AG10803 (cell line): ENCODE measurements around the gene SPOCD1.

Source experiments
- DNase-seq: peaks from one replicate; pipeline ENCODE4 v3.0.0; 2010; ENCODE audit warnings: low read depth
- H3K4me3 ChIP-seq: 2 replicates; pipeline ENCODE4 v1.5.1; 2011; ENCODE audit warnings: mild to moderate bottlenecking, low read length, control low read depth
- TF ChIP-seq, protein P1 (sequence below): conservative IDR thresholded peaks from 2 replicates; pipeline ENCODE4 v1.5.1; 2011; ENCODE audit warnings: mild to moderate bottlenecking, low read length, control low read depth, inconsistent platforms

SPOCD1 gene

GRCh38 chr1:31801458-31801857, 14.4 kb downstream of the SPOCD1 start:
- DNase-seq, result no peak
- TF ChIP-seq, protein P1, sequence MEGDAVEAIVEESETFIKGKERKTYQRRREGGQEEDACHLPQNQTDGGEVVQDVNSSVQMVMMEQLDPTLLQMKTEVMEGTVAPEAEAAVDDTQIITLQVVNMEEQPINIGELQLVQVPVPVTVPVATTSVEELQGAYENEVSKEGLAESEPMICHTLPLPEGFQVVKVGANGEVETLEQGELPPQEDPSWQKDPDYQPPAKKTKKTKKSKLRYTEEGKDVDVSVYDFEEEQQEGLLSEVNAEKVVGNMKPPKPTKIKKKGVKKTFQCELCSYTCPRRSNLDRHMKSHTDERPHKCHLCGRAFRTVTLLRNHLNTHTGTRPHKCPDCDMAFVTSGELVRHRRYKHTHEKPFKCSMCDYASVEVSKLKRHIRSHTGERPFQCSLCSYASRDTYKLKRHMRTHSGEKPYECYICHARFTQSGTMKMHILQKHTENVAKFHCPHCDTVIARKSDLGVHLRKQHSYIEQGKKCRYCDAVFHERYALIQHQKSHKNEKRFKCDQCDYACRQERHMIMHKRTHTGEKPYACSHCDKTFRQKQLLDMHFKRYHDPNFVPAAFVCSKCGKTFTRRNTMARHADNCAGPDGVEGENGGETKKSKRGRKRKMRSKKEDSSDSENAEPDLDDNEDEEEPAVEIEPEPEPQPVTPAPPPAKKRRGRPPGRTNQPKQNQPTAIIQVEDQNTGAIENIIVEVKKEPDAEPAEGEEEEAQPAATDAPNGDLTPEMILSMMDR, result no peak

GRCh38 chr1:31800674-31800967, 15.2 kb downstream of the SPOCD1 start:
- no peak overlapping the region for H3K4me3 ChIP-seq
- DNase-seq, result no peak
- TF ChIP-seq, protein P1, result no peak

More at GRCh38 chr1:31801458-31801857, 14.4 kb downstream of the SPOCD1 start:
- H3K4me3 ChIP-seq, result no peak overlapping the region

DNA sequence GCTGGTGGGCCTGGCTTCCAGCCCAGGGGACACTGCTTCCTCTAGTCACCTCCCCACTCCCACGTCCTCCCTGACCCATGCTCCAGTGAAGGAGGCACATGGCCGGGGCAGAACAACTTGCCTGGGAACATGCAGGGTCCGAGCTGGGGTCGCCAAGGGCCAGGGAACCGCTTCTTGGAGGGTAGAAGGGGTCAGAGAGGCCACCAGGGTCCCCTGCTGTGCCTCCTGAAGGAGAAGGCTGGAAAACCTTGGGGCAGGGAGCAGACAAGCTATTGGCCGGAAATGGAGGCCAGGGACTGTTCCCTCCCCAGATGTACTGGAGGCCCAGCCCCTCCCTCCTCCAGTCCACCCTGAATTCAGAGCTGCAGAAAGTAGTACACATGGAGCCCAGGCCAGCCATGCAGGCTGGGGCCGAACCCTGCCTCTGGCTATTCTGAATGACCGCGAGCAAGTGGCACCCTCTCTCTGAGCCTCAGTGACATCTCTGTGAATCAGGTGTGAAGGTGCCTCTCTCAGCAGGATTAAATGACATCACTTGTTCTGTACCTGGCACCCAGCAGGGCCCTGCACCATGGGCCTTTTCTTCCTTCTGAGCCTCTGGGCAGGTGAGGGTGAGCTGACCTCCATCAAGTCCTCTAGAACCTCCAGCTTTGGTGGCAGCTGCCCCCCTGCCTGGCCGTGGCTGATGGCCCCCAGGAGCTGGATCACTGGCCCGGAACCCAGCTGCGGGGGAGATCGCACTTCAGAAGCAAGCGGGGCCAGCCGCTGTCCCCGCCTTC, 15.7 kb downstream of the SPOCD1 start:
- TF ChIP-seq, protein P1, result no peak
- no peak for DNase-seq
- no peak overlapping the region for H3K4me3 ChIP-seq

DNA sequence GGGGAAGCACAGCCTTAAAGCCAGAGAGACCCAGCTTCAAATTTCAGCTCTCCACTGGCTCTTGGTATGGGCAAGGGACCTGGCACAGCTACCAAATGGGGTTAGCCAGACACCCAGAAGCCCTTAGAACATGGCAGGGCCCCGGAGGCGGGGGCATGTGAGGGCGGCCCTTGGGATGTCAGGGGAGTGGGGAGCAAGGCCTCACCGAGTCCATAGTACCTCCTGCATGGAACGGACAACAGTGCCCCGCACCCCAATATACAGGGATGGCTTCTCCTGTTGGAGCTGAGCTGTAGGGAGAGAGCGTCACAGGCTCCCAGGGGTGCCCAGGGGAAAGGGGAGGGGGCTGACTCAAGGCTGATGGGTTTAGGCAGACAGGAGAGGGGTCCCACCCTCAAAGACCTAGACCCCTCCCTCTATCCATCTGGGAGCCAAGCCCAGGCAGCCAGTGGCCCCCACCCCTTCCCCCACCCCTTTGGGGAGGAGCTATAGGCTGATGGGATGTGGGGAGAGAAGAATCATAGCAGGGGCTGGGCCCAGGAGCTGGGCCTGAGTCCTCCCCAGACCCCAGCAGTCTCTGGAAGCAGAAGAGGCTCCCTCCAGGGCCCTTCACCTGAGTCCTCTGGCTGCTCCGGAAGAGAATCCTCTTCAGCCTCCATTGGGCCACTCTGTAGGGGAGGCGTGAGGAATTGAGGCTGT, 16.5 kb downstream of the SPOCD1 start:
- TF ChIP-seq, protein P1, result no peak
- DNase-seq, result no peak
- H3K4me3 ChIP-seq, result no peak overlapping the region

- TF ChIP-seq, protein P1, result no peak
- peak; percentile 84 for DNase-seq
- peak overlapping the region; percentile 80 for H3K4me3 ChIP-seq
Measured at GRCh38 chr1:31798433-31799195, 17.2 kb downstream of the SPOCD1 start.

DNA sequence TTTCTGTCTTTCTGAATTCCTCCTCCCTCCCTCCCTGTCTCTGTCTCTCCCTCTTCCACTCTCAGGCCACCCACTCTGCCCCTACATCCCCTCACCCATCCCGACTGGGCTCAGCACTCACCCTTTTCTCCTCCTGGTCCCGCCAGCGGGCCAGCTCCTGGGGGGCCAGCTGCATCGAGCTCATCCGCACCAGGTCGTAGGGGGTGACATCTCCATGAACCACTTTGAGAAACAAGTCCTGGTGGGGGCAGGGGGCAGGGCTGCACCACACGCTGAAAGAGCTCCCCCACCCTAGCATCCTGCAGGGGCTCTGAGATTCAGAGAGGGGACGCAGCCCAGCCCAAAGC, 17.8 kb downstream of the SPOCD1 start:
- H3K4me3 ChIP-seq, result peak overlapping the region; percentile 80
- TF ChIP-seq, protein P1, result no peak
- no peak for DNase-seq
